Mammary epithelial cell (primary cell): ENCODE data around the gene NSRP1.

ENCODE experiments used
- CTCF ChIP-seq, 2 donors: IDR thresholded peaks in 1 of 2; conservative IDR thresholded peaks in 1 of 2; 2 replicates each; pipeline ENCODE4 v1.5.1; 2011 to 2012; ENCODE audit warnings: inconsistent platforms in 2 of 2, low read length in 2 of 2, mild to moderate bottlenecking in 2 of 2, control low read depth in 1 of 2, low read depth in 1 of 2; ENCODE audit not compliant: insufficient read depth in 1 of 2; ENCODE audit errors: extremely low read depth in 1 of 2
- EZH2 ChIP-seq: IDR thresholded peaks from 2 replicates; pipeline ENCODE4 v1.6.1; 2012; ENCODE audit warnings: low read length, inconsistent platforms, borderline replicate concordance

GRCh38 chr17:30074254-30074653 is 42.4 kb upstream of the NSRP1 start:
- TF ChIP-seq CTCF (conservative IDR thresholded peaks at IDR 0.05 in 1 of 2, IDR thresholded peaks at IDR 0.05 in 1 of 2; ENCODE audit: extremely low read depth in 1 of 2, insufficient read depth in 1 of 2, low read depth in 1 of 2, low read length in 2 of 2) (no peak), EZH2 (no peak)
